SK-N-SH treated with all-trans-retinoic acid at 6 μM for 48 hours (cell line): ENCODE results near the gene GGTA1.

ENCODE experiments used
- ARNTL ChIP-seq: fragments of 450-650 bp; formaldehyde crosslinking; IDR thresholded peaks from 2 replicates; pipeline ENCODE4 v1.5.0; 2020; ENCODE audit warnings: low read depth, mild to moderate bottlenecking, moderate library complexity, borderline replicate concordance
- CREB5 ChIP-seq: fragments of 250-450 bp; sonication (Bioruptor Pico); IDR thresholded peaks from 2 replicates; pipeline ENCODE4 v1.5.1; 2020; ENCODE audit warnings: low read depth, mild to moderate bottlenecking, moderate library complexity
- CSDC2 ChIP-seq: fragments of 250-450 bp; sonication (Bioruptor Pico); IDR thresholded peaks from 2 replicates; pipeline ENCODE4 v1.5.0; 2020; ENCODE audit warnings: mild to moderate bottlenecking, moderate library complexity
- OSR1 ChIP-seq: fragments of 250-450 bp; sonication (Bioruptor Pico); IDR thresholded peaks from 2 replicates; pipeline ENCODE4 v1.8.0; 2022; ENCODE audit warnings: moderate library complexity, mild to moderate bottlenecking, inconsistent platforms
- SNAI2 ChIP-seq: fragments of 250-450 bp; sonication (Bioruptor Pico); IDR thresholded peaks from 2 replicates; pipeline ENCODE4 v1.5.0; 2020; ENCODE audit warnings: mild to moderate bottlenecking, moderate library complexity
- TCF4 ChIP-seq: fragments of 250-450 bp; sonication (Bioruptor Pico); IDR thresholded peaks from 2 replicates; pipeline ENCODE4 v1.8.0; 2021; ENCODE audit warnings: mild to moderate bottlenecking, moderate library complexity, borderline replicate concordance
- ZC3H10 ChIP-seq: fragments of 250-450 bp; sonication (Bioruptor Pico); IDR thresholded peaks from 2 replicates; pipeline ENCODE4 v1.5.1; 2021; ENCODE audit warnings: mild to moderate bottlenecking, moderate library complexity
- ZFP3 ChIP-seq: fragments of 250-450 bp; sonication (Bioruptor Pico); IDR thresholded peaks from 2 replicates; pipeline ENCODE4 v1.5.0; 2020; ENCODE audit warnings: mild to moderate bottlenecking, moderate library complexity
- ZFP30 ChIP-seq: fragments of 450-650 bp; formaldehyde crosslinking; IDR thresholded peaks from 2 replicates; pipeline ENCODE4 v1.5.0; 2022; ENCODE audit warnings: mild to moderate bottlenecking, moderate library complexity

- TF ChIP-seq OSR1 (CRISPR knock-in tag) (no peak), ZFP3 (CRISPR knock-in tag) (no peak), CSDC2 (no peak), CREB5 (CRISPR knock-in tag) (no peak), SNAI2 (CRISPR knock-in tag) (no peak), ZFP30 (CRISPR knock-in tag) (no peak), ARNTL (CRISPR knock-in tag) (no peak), ZC3H10 (CRISPR knock-in tag) (no peak), TCF4 (CRISPR knock-in tag) (no peak)
Measured at GRCh38 chr9:121451586-121451985, 48.1 kb downstream of the GGTA1 start.
